AG09309 (cell line): Measurements from ENCODE around the gene LILRB3.
"Not testable (repeated sequence)": the region's sequence is repeated elsewhere in the genome, so short reads cannot be mapped to it uniquely, and the experiment has no call there.

Source experiments
- DNase-seq: peaks from one replicate; pipeline ENCODE4 v3.0.0-alpha.2; 2010; ENCODE audit warnings: low read depth
- H3K4me3 ChIP-seq: 2 replicates; pipeline ENCODE4 v1.5.1; 2011; ENCODE audit warnings: mild to moderate bottlenecking, low read depth, low read length, moderate library complexity; ENCODE audit not compliant: control insufficient read depth
- TF ChIP-seq, protein P1 (sequence below): IDR thresholded peaks from 2 replicates; pipeline ENCODE4 v1.5.1; 2011; ENCODE audit warnings: mild to moderate bottlenecking, low read depth, low read length, inconsistent platforms; ENCODE audit not compliant: insufficient read depth, control insufficient read depth; ENCODE audit errors: missing control alignments

LILRB3 gene

DNA sequence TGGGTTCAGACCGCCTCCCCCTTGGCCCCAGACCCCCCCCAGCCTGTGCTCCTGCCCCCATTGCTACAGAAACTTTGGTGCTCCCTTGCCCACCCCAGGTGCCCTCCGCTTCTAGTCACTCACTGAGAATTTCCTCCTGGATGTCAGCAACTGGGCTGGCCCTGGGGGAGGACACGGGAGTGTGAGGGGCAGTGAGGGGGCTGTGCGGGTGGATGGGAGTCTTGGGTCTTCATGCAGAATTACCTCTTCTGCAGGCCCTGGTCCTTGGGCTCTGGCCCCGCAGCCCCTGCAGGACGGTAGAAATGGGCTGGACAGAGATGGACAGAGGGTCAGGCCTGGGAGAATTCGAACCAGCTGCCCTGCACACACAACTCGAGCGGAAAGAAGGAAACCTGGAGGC lies 29.4 kb upstream of the LILRB3 start:
- no peak for DNase-seq
- H3K4me3 ChIP-seq, result no peak overlapping the region
- TF ChIP-seq, protein P1, sequence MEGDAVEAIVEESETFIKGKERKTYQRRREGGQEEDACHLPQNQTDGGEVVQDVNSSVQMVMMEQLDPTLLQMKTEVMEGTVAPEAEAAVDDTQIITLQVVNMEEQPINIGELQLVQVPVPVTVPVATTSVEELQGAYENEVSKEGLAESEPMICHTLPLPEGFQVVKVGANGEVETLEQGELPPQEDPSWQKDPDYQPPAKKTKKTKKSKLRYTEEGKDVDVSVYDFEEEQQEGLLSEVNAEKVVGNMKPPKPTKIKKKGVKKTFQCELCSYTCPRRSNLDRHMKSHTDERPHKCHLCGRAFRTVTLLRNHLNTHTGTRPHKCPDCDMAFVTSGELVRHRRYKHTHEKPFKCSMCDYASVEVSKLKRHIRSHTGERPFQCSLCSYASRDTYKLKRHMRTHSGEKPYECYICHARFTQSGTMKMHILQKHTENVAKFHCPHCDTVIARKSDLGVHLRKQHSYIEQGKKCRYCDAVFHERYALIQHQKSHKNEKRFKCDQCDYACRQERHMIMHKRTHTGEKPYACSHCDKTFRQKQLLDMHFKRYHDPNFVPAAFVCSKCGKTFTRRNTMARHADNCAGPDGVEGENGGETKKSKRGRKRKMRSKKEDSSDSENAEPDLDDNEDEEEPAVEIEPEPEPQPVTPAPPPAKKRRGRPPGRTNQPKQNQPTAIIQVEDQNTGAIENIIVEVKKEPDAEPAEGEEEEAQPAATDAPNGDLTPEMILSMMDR, result no peak

DNA sequence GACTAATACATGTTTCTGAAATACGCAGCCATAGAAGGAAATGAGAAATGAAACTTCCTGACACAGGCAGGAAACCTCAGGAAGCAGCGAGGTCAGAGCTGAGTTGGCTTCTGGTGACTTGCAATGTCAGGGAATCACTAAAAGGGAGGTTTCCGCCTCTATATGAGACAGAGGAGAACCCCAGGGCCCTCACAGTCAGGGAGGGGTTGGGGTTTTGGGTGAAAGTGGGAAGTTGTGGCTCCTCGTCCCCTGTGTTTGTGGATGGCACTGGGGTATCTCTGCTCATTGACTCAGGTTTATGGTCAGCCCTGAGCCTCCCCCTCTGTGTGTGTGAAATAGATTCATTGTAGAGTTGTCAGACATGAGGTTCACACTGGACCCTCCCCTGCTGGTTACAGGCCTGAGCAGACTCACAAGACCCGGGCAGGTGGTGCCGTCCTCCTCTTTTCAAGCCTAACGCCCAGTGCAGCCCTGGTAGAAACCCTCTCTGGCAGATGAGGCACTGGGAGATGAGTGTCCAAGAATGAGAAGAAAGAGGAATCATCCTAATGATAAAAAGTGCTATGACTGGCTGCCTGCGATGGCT lies 25.3 kb upstream of the LILRB3 start:
- no peak overlapping the region for H3K4me3 ChIP-seq
- TF ChIP-seq, protein P1, result no peak
- no peak for DNase-seq

- TF ChIP-seq, protein P1, result no peak
- no peak overlapping the region for H3K4me3 ChIP-seq
- no peak for DNase-seq
Measured at GRCh38 chr19:54247106-54247930, 24.5 kb upstream of the LILRB3 start.

- H3K4me3 ChIP-seq, result no peak overlapping the region
- DNase-seq, result no peak
- TF ChIP-seq, protein P1, result no peak
Measured at GRCh38 chr19:54245936-54246335, 23.1 kb upstream of the LILRB3 start.

- not testable (repeated sequence) for H3K4me3 ChIP-seq, DNase-seq
Measured at GRCh38 chr19:54243809-54244208, 21.0 kb upstream of the LILRB3 start.

DNA sequence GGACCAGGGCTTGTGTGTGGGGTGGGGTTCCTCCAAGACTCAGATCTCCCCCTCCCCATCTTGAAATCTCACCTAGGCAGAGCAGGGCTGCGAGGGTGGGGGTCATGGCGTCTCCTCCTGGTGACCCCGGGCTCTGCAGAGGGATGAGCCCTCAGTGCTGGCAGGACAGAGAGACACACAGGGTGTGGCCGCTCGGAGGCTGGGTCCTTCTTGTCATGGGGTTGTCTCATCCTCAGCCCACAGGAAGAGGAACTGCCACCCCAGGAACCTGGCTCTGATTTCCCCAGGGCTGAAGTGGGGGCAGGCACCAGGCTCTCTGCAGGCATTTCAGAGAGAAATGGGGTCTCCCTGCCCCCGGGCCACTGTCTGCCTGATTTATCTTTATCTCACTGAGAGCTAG lies 19.8 kb upstream of the LILRB3 start, which contains the start of gene LILRA6:
LILRA6 (minus strand) TSS at position 145 of the 400 bp plus-strand sequence.
- not testable (repeated sequence) for H3K4me3 ChIP-seq, DNase-seq

DNA sequence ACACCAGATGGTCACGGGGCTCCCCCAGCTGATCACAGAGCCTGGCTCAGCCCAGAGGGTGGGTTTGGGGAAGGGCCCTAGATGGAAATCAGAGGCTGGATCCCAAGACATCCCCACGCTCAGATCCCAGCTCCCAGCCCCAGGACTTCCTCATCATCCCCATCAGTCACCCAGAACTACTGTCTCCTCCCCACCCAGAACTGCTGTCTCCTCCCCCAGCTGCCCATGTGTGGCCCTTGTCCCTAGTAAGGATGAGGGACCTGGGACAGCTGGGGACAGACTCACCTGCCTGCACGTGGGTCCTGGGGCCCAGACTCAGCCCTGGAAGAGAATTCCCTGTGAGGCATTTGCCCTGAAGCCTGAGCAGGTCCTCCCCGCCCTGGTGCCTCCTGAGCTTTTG lies 19.4 kb upstream of the LILRB3 start:
- not testable (repeated sequence) for H3K4me3 ChIP-seq, DNase-seq

GRCh38 chr19:54240372-54241336 lies 17.8 kb upstream of the LILRB3 start:
- not testable (repeated sequence) for DNase-seq, H3K4me3 ChIP-seq

- not testable (repeated sequence) for H3K4me3 ChIP-seq, DNase-seq
Measured at GRCh38 chr19:54239491-54240371, 16.9 kb upstream of the LILRB3 start.
